Esophagus (tissue), 2 donors: Measurements from ENCODE around the gene MEA1. TPM values are rescaled to one million over a fixed set of nuclear protein-coding genes. Genes with fewer than 3 reads are reported as not detected.

ENCODE experiments used
- H3K27ac ChIP-seq, 2 donors: one replicate each; pipeline ENCODE4 v1.5.1; 2013; ENCODE audit warnings: low read depth in 2 of 2, mild to moderate bottlenecking in 2 of 2, inconsistent platforms in 1 of 2, low read length in 1 of 2, moderate library complexity in 1 of 2
- H3K27me3 ChIP-seq, 2 donors: one replicate each; pipeline ENCODE4 v1.6.1; 2013; ENCODE audit warnings: low read length in 2 of 2, control low read depth in 1 of 2, mild to moderate bottlenecking in 1 of 2; ENCODE audit not compliant: insufficient read depth in 2 of 2, control insufficient read depth in 1 of 2
- H3K36me3 ChIP-seq, 2 donors: one replicate each; pipeline ENCODE4 v1.6.1; 2013; ENCODE audit warnings: low read length in 1 of 2; ENCODE audit not compliant: control insufficient read depth in 2 of 2, insufficient read depth in 2 of 2
- H3K4me1 ChIP-seq, 2 donors: one replicate each; pipeline ENCODE4 v1.6.1; 2013; ENCODE audit warnings: low read length in 1 of 2; ENCODE audit not compliant: control insufficient read depth in 2 of 2, insufficient read depth in 2 of 2
- H3K4me3 ChIP-seq, 2 donors: one replicate each; pipeline ENCODE4 v1.5.1; 2013; ENCODE audit warnings: low read length in 2 of 2, mild to moderate bottlenecking in 2 of 2, low read depth in 1 of 2, moderate library complexity in 1 of 2
- H3K9me3 ChIP-seq, 2 donors: one replicate each; pipeline ENCODE4 v1.6.1; 2013; ENCODE audit warnings: mild to moderate bottlenecking in 2 of 2, low read depth in 1 of 2, low read length in 1 of 2, moderate library complexity in 1 of 2; ENCODE audit not compliant: control insufficient read depth in 2 of 2, insufficient read depth in 1 of 2
- WGBS, 2 donors: extraction: QIAGEN DNeasy Blood & Tissue Kit; methylation state at CpG; one replicate each; pipeline ENCODE4 v1.1.7; 2013; 5-methylcytosine and 5-hydroxymethylcytosine counted together
- polyA plus RNA-seq, 2 donors: library from polyadenylated mRNA; stranded (reverse); fragments of 200-250 nt; gene quantifications; one replicate each; pipeline ENCODE4 v1.2.3, GENCODE V29; 2013
- donor health status: healthy with polysubstance abuse.
- donor health status: Bipolar disorder and iron deficiency.

Gene MEA1
- polyA plus RNA-seq, 2 donors, result 83.0 to 95.6 TPM

GRCh38 chr6:42996513-42996912 is 17.2 kb downstream of the MEA1 start:
- no peaks in the 10 kb centered on the region for H3K4me1 ChIP-seq
- peaks cover 2 to 3% of the 10 kb centered on the region in 2 donors for H3K36me3 ChIP-seq
- H3K9me3 ChIP-seq, result no peaks in the 10 kb centered on the region
- no peak overlapping the region for H3K4me3 ChIP-seq
- no peaks in the 10 kb centered on the region for H3K27me3 ChIP-seq
- H3K27ac ChIP-seq, result no peak overlapping the region

- Histone ChIP-seq H3K4me3 (no peak overlapping the region), H3K4me1 (peaks cover 0 to 2% of the 10 kb centered on the region in 2 donors), H3K9me3 (no peaks in the 10 kb centered on the region), H3K36me3 (peaks cover 7 to 9% of the 10 kb centered on the region in 2 donors), H3K27me3 (no peaks in the 10 kb centered on the region), H3K27ac (no peak overlapping the region)
- 92 to 98% methylated on average over 2 of the region's 2 CpGs for WGBS, 2 donors
Measured at GRCh38 chr6:42993445-42993844, 20.3 kb downstream of the MEA1 start.

- WGBS, 2 donors, result 83 to 89% methylated on average over 5 of the region's 5 CpGs
- H3K4me3 ChIP-seq, result no peak overlapping the region
- H3K9me3 ChIP-seq, result no peaks in the 10 kb centered on the region
- H3K36me3 ChIP-seq, result peaks cover 7 to 9% of the 10 kb centered on the region in 2 donors
- no peak overlapping the region for H3K27ac ChIP-seq
- no peaks in the 10 kb centered on the region for H3K27me3 ChIP-seq
- peaks cover 2 to 13% of the 10 kb centered on the region in 2 donors for H3K4me1 ChIP-seq
Measured at GRCh38 chr6:42989923-42990322, 23.8 kb downstream of the MEA1 start.

- Histone ChIP-seq H3K4me1 (peaks cover 5 to 16% of the 10 kb centered on the region in 2 donors), H3K4me3 (no peak overlapping the region), H3K36me3 (peaks cover 7 to 9% of the 10 kb centered on the region in 2 donors), H3K27me3 (no peaks in the 10 kb centered on the region), H3K27ac (no peak overlapping the region), H3K9me3 (no peaks in the 10 kb centered on the region)
- WGBS, 2 donors, result 50 to 56% methylated on average over 1 of the region's 1 CpG
Measured at GRCh38 chr6:42988486-42989020, 25.2 kb downstream of the MEA1 start.

DNA sequence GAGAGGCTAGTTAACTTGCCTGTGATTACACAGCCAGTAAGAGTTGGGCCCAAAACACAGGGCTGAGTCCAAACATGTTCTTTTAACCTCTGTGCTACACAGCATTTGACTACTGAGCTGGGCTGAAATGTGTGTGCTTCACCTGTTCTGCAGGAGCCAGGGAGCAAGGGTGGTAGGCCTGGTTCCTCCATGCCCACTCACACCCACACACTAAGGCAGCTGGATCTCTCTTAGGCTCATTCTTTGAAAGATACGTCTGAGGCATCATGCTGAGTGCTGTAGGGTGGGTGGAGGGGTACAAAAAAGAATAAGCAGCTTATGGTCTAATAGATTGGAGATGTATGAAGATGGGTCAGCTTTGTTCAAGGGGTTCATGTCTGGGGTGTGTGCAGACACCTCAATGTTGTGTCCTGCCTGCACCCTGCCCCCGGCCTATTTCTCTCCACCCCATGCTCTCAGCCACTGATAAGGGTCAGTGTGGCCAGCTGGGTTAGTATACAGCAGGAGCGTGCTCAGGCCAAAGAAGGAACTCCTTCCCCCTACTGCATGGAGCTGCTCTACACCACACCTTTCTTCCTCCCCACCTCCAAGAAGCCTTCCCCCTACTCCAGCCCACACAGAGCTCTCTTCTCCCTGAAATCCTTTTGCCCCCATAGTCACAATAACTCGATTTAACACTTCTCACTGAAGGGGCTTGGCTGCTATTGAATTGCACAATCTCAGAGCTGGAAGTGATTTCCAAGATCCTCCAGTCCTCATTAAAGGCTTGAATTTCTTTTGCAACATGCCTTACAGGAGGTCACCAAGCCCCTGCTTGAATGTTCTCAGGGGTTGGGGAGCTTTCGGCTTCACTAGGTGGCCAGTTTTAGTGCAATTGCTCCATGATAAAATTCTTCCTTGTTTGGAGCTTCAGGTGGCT is 26.0 kb downstream of the MEA1 start:
- peaks cover 5 to 16% of the 10 kb centered on the region in 2 donors for H3K4me1 ChIP-seq
- 77% methylated on average over 5 of the region's 5 CpGs for WGBS, 2 donors
- peaks cover 7 to 9% of the 10 kb centered on the region in 2 donors for H3K36me3 ChIP-seq
- no peak overlapping the region for H3K27ac ChIP-seq
- no peaks in the 10 kb centered on the region for H3K9me3 ChIP-seq
- no peaks in the 10 kb centered on the region for H3K27me3 ChIP-seq
- no peak overlapping the region for H3K4me3 ChIP-seq

GRCh38 chr6:42984924-42985475 is 28.7 kb downstream of the MEA1 start:
- Histone ChIP-seq H3K4me3 (peak overlapping the region; percentile 72 to 84), H3K27me3 (no peaks in the 10 kb centered on the region), H3K4me1 (peaks cover 5 to 19% of the 10 kb centered on the region in 2 donors), H3K27ac (peak overlapping the region; percentile 77 to 83), H3K36me3 (peaks cover 3 to 4% of the 10 kb centered on the region in 2 donors), H3K9me3 (no peaks in the 10 kb centered on the region)
- 9 to 11% methylated on average over 13 of the region's 13 CpGs for WGBS, 2 donors

GRCh38 chr6:42984001-42984923 is 29.5 kb downstream of the MEA1 start, which contains the start of gene PPP2R5D:
PPP2R5D (plus strand) TSS chr6:42984570; CDS start chr6:42984678, 108 bp downstream.
- peak within 1 kb of the TSS; percentile 72 to 84 for H3K4me3 ChIP-seq
- peaks cover 5 to 24% of the 10 kb centered on the region in 2 donors for H3K4me1 ChIP-seq
- WGBS, 2 donors, result 1% methylated on average over 49 to 59 of the region's 59 CpGs
- no peaks in the 10 kb centered on the region for H3K27me3 ChIP-seq
- H3K36me3 ChIP-seq, result peaks cover 0 to 3% of the 10 kb centered on the region in 2 donors
- peak within 1 kb of the TSS; percentile 83 to 93 for H3K27ac ChIP-seq
- no peaks in the 10 kb centered on the region for H3K9me3 ChIP-seq

- Histone ChIP-seq H3K4me1 (peaks cover 3 to 21% of the 10 kb centered on the region in 2 donors), H3K4me3 (no peak overlapping the region), H3K36me3 (no peaks in the 10 kb centered on the region), H3K27ac (no peak overlapping the region), H3K27me3 (no peaks in the 10 kb centered on the region), H3K9me3 (no peaks in the 10 kb centered on the region)
- WGBS, 2 donors, result 87 to 89% methylated on average over 5 of the region's 5 CpGs
Measured at GRCh38 chr6:42981836-42982235, 31.9 kb downstream of the MEA1 start.
